Epidermal melanocyte (primary cell): ENCODE measurements around the gene MAN1A1.
"Not testable (repeated sequence)": the region's sequence is repeated elsewhere in the genome, so short reads cannot be mapped to it uniquely, and the experiment has no call there.

Experiments used
- DNase-seq: peaks from one replicate; pipeline ENCODE4 v3.0.0; 2011; ENCODE audit warnings: low spot score; ENCODE audit not compliant: insufficient read length

Gene MAN1A1

DNA sequence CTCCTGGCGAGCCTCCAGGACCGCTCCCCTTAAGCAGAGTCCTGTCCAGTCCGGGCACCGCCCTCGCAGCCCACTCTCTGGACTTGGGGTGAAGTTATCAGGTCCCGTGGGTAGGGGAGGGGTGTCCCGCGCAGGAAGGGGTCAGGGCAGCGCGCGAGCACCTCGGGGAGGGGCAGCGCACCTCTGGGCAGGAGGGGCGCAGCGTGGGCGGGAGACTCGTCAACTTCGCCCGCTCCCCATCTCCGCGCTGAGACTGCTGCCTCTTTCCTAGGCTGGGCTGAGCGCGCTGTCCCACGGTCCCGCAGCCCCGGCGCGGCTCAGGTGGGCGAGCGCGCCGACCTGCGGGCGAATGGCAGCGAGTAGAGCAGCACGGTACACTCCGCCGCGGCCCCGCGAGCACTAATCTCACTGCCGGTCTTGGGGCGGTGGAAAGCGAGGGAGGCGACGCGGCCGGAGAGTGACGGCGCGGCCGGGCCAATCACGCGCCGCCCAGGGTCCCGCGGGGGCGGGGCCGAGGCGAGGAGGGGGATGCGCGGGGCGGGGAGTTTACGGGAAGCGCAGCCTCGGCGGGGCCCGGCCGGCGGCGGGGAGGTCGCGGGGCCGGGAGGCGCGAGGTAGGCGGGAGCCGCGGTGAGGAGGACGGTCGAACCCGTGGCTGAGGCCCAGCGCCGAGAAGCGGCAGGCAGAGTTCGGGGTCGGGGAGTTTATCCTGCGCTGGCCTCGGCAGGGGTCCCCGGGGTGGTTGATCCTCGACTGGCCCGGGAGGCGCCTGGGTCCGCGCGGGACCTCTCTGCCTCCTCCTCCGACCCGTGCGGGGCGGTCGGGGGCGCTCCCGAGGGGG, at the start of gene MAN1A1:
Gene MAN1A1, minus strand, starts transcription at position 401 of the 841 bp plus-strand sequence. CDS start 696 bp downstream, outside the sequence.
- DNase-seq, result peak; percentile 91

DNA sequence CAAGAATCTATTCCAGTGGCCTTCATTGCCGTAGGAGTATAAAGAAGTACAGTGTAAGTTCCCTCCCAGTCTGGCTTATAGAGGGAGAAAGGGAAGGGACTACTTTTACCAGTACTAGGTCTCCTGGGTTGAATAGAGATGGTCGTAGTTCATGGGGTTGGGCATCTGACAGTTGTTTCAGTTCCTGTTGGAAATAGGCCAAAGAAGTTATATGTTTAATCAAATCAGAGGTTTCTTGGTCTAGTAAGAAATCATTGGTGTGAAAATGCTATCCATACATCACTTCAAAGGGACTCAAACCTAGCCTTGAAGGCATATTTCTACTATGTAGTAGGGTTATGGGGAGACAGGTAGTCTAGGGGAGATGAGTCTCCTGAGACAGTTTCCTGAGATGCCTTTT, 45.6 kb upstream of the MAN1A1 start:
- DNase-seq, result no peak

DNA sequence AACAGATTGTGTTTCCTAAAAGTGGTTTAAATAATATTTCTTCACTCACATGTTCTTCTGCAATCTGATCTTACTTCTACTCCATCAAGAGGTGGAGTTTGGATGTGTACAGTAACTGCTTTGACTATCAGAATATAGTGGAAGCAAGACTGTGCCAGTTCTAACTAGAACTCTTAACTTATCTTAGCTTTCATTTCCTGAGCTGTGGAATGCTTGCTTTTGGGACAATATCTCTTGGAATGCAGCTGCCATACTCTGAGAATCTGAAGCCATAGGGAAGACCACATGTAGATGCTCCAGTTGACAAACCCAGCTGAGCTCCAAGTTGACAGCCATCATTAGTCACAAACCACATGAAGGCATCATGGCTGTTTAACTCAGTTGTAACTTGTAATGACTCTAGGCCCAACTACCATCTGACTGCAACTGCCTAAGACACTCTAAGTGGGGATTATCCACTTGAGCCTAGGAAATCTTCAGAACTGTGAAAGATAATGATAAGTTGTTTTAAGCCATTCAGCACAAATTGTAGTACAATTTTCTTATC, 40.8 kb upstream of the MAN1A1 start:
- DNase-seq, result no peak

DNA sequence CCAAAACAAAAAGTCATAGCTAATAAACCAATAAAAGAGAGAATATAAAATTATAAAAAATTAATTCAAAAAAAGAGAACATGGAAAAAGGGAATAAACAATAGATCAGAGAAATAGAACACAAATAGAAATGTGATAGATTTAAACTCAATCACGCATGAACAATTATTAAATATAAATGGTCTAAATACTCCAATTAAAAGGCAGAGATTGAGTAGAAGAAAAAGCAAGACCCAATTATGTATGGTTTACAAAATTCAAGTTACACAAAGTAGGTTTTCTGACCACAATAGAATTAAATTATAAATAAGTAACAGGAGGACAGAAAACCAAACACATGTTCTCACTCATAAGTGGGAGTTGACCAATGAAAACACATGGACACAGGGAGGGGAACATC, 36.4 kb upstream of the MAN1A1 start:
- no peak for DNase-seq

DNA sequence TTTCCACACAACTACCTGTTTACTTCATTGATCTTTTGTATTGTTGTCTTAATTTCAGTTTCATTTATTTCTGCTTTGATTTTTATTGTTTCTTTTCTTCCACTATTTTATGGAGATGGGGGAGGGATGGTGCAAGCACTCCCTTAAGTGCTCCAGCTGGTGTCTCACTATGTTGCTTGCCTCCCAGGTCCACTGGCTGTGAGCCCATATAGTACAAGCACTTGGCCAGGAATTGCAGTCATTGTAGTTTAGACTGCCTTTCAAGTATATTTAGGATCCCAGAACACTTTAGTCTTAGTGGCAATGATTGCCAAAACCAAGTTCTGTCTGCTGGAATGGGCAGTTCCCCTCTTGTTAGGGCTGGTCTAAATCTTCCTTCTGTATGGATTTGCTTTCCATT, 34.9 kb upstream of the MAN1A1 start:
- no peak for DNase-seq

DNA sequence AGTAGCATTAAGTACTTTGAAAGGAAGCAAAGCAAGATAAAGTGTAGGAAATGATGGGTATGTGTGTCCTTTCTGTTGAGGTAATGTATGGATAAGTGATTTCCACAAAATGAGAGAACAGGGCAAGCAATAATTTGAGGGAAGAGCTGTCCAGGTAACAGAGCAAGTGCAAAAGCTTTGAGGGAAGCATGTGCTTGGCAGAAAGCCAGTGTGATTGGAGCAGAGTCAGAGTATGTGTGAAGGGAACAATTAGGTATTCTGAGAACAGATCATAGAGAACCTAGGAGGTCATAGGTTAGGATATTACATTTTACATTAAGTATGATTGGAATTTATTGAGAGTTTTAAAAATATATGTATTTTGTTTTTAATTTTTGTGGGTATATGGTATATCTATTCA, 30.2 kb upstream of the MAN1A1 start:
- no peak for DNase-seq

DNA sequence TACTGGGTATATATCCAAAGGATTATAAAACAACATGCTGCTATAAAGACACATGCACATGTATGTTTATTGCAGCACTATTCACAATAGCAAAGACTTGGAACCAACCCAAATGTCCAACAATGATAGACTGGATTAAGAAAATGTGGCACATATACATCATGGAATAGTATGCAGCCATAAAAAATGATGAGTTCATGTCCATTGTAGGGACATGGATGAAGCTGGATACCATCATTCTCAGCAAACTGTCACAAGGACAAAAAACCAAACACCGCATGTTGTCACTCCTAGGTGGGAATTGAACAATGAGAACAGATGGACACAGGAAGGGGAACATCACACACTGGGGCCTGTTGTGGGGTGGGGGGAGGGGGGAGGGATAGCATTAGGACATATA, 27.5 kb upstream of the MAN1A1 start:
- DNase-seq, result not testable (repeated sequence)

DNA sequence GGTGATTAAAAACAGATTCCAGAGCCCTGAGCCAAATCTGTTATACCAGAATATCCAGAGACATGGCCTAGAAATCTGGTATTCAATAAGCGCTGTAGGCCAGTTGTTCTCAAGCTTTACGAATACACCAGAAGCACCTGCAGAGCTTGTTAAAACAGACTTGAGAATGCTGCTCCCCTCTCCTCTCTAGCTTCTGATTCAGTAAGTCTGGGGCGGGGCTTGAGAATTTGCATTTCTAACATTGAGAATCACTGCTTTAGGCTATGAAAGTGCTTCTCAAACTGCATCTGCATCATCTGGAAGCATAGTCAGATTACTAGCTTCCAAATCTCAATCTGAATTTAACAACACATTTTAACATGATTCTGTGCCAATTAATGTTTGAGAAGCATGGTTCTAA, 20.5 kb upstream of the MAN1A1 start:
- DNase-seq, result no peak

DNA sequence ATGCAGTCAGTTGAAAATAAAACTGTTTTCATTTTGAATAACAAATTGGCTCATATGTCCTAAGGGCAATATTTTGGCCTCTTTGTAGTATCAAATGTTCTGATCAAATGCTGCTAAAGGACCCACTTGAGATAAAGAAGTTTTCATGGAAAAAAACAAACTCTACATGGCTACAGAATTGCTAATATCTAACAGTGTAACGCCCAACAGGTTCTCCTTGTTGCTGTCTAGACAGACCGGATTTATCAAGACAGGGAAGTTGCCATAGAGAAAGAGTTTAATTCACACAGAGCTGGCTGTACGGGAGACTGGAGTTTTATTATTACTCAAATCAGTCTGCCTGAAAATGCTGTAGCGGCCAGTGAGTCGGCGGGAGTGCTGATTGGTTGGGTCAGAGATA, 19.4 kb upstream of the MAN1A1 start:
- DNase-seq, result no peak

DNA sequence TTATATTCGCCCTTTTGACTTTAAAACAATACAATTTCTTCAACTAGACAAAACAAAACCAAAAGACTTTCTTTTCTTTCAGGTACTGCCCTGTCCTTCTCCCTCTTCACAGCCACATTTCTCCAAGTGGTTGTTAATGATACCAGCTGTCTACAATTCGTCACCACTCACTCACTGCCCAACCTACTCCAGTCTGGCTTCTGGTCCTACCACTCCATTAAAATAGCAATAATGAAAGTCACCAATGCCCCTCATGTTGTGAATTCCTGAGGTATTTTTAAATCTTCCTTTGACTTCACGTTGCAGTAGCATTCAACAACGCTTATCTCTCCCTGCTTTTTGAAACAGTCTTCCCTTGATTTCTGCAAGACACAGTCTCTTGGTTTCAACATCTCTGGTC, 11.6 kb upstream of the MAN1A1 start:
- no peak for DNase-seq

DNA sequence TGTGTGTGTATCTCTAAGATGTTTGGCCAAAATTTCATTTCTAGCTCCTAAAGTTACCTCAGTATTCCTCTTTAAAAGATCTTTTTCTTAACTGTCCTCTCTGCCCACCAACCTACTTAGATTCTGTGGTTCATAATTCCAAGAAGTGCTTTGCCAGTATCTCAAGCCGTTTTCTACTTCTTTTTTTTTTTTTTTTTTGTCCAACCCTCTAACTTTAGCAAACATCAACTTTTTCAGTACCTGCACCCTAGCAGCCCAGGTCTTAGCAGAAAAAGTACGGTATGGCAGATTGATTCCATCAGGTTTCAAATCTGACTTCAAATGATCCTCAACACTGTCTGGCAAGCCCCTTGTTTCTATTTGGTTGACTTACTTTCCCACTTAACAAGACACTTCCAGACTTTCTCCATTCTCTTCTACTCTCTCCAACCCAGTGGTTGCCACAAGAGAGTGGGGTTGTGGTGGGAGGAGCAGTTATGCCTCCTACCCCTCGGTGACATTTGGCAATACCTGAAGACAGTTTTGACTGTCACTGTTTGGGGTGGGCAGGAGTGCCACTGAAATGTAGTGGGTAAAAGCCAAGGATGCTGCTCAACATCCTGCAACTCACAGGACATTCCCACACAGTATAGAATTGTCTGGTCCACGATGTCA, 10.8 kb upstream of the MAN1A1 start:
- DNase-seq, result no peak

DNA sequence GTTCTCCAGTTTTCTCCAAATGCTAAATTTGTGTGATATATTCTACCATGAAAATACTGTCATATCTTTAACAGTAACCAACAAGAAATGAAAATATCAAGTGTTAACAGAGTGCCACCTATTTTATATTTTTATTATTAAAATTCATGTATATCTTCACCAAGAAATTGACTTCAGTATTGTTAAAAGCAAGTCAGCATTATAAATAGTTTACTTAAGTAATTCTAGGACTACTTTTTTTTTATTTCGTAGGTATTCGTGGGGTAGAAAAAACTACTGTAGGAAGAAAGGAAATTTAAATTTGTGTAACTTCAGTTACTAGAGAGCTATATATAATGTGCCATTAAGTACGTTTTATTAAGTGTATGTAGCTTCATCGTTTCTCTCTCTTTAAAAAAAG, 6.3 kb upstream of the MAN1A1 start:
- no peak for DNase-seq

DNA sequence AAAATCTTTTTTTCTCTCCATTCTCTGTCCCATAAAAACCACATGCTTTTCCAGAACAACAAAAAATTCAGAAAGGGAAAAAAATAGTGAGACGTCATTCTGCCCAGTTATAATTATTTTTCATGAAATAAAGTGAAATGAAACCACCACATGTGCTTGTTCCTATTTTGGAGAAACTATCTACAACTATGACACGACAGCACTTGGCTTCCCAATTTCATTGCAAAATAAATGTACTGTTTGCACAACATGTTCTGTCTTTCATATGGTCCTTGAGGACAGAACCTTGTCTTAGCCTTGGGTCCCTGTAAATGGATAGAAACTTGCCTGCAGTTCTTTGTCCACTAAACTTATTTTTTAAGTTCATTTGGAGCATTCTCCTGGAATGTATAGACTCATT, 5.6 kb upstream of the MAN1A1 start:
- DNase-seq, result no peak

DNA sequence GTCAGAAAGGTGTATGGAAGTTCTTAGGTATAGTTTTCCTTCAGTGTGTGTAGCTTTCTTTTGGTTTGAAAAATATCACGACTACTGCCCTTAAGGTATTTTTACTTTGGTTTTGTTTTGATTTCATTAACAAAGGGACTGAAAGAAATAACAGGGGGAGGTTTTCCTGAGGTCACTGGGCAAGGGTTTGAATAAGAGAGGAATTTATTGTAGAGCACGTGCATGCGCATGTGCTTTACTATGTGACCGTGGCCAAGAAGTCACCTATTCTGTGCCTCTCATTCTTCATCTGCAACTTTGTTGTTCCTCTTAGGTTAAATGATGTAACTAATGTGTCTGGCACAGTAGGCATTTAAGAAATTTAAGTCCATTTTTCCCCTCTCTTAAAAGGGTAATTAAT, 4.1 kb upstream of the MAN1A1 start:
- DNase-seq, result no peak

DNA sequence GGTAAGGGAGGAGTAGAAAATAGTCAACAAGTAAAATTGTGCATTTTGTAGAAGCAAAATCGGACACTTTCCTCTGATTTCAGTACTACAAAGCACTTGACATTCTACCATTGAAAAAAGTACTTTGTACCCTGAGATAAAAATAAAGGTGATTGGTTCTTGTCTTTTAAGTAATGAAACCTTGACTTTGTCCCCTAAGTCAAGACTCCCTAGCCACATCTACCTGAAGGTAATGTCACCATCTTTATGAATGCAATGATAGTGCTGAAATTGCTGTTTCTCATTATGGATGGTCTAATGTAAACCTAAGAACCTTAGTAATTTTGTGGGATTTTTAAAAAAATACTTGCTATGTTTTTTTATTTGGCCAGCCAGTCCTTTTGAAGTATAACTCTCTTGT, 2.4 kb upstream of the MAN1A1 start:
- DNase-seq, result no peak

DNA sequence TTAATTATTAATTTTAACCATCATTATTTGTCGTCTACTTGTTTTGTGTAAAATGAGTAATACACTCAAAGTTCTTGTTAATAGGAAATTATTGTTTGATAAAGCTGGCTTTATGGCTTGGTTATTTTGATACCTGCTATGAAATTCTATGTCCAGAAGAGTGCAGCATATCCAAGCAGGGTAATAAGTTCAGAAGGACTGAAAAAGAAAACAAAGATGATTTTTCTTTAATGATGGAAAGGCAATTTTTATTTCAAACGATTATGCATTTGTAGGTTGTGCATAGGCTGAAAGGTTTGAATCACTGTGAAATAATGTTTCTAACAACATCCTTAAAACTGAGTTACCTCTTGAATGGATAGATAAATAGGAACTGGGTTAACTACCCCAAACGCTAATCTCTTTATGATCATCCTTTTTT, 1.4 kb upstream of the MAN1A1 start:
- no peak for DNase-seq

DNA sequence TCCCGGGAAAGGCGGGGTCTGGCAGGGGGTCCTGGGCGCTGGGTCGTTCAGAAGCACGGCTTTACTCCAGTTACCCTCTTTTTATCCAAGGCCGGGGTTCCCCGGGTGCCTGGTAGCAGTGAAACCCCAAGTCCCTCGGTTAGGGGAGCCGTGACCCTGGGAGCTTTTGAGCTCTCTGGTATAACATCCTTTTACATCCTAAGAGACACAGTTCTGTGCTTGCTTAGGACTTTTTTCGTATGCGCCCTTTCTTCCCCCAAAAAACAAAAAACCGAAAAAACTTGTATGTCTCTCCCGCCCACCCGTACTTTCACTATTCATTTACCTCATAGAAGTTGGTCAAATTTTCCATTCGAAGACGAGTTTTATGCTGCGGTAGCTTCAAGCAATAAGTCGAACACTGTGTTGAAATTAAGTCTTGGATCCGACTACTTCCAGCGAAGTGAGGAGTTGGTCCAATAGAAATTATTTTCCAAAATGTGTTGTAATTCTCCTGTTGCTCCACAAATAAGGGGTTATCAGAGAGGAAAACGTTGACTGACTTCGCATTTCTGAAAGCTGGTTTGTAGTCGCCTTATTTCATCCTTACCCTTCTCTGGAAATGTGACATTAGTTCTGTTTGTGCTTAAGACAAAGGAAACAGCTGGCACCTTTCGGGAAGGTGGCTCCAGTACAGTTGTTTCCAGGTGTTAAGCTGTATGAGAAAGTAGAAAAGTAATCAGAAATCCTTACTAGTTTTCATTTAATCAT, 816 bp upstream of the MAN1A1 start:
- DNase-seq, result no peak

DNA sequence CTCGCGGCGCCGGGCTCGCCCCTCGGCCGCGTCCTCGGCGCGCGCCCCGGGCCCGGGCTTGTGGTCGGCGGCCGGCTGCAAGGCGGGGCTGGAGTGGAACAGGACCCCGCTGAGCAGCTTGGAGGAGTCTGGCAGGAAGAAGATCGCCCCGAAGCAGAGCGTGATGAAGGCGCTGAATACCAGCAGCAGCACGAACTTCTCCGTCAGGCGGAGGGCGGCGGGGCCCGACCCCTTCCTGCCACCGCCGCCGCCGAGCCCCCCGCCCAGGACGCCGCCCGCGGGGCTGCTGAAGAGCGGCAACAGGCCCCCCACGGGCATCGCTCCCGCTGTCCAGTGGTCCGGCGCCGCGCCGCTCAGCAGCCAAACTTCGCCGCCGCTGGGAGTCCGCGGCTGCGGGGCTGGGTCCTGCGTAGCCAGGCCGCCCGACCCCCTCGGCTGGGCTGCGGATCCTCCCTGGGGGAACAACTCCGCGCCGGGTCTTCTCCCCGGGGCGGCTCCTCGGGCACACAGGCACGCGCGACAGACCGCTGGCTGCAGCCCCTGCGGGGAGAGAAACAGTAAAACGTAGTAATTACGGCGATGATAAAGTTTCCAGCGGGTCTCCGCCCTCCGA, 707 bp downstream of the MAN1A1 start:
- no peak for DNase-seq

DNA sequence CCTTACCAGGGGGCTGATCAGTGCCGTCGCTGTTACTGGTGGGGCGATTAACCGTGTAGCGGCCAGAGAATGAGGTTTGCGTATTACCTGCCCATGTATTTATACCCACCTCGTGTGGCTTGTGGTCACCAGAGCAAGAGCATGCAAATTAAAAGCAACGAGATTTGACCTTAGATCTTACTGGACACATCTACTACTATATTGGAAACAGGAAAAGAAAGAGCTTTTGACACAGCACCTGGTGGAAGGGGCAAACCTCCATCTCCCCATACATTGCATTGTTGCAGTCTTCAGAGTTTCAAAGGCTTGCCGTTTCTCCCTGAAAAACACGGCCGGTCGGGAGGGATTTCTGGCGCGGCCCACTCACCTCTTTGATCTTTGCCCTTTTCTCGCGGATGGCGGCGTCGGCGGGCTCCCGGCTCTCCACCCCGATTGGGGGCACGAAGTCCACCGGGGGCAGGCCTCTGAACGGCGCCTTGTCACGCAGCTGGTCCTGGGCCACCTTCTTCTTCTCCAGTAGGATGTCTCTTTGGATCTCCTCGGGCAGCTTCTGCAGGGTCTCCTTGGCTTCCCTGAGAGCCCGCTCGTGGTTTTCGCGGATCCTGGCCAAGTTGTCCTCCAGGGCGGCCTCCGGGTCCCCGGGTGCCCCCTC, 1.3 kb downstream of the MAN1A1 start:
- DNase-seq, result no peak

DNA sequence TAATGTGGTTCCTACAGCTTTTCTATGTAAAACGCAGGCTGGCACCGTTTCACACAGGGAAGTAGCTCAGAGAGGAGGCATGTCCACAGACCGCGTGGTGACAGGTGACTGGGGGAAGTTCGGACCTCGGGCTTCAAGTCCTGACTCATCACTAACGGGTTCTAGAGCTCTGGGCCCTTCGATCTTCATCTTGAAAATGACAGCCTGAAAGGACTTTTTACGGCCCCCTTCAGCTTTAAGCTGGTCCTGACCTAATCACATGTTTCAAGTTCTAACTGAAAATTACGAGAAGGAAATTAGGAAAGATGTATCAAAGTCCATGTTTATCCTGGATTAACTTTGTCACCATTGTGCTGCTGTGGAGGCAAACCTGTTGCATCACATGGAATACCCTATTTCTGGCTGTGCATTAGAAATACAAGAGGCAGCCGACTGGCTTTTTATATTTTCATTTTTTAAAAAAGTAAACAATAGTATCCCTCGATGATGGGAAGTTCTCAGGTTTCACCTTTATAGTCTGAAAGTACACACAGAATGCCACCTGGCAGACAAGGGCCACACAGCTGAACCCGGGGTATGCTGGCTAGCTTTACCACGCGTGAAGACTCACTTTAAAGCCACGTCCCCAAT, 2.0 kb downstream of the MAN1A1 start:
- no peak for DNase-seq

DNA sequence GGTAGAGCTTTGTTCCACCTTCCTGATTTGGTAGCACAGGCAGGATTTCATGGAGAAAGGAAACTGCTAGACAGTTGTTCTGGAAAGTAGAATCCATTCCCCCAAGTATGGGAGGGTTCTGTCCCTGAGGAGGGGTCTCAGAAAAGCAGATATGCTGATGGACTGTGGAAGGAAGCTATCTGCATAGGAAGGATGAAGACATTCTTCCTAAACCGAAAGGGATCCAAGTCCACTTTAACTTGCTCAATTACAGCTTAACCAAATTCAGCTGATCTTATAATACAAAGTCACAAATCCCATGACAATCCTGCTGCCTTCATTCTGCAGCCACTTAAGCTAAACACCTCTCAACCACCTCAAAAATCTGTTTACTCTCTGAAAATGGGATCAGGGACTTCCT, 2.6 kb downstream of the MAN1A1 start:
- no peak for DNase-seq
